ENCODE data around the gene WNT3A. TPM values are rescaled to one million over a fixed set of nuclear protein-coding genes. Genes with fewer than 3 reads are reported as not detected.

The WNT3A gene
- total RNA-seq, 1 donor = not detected

GRCh38 chr1:228048120-228048519 lies 41.3 kb downstream of the WNT3A start:
- no peak for DNase-seq (ENCODE audit: low read depth)
- H3K4me3 ChIP-seq (ENCODE audit: low read depth, low read length) = no peak overlapping the region
- TF ChIP-seq, protein P1, sequence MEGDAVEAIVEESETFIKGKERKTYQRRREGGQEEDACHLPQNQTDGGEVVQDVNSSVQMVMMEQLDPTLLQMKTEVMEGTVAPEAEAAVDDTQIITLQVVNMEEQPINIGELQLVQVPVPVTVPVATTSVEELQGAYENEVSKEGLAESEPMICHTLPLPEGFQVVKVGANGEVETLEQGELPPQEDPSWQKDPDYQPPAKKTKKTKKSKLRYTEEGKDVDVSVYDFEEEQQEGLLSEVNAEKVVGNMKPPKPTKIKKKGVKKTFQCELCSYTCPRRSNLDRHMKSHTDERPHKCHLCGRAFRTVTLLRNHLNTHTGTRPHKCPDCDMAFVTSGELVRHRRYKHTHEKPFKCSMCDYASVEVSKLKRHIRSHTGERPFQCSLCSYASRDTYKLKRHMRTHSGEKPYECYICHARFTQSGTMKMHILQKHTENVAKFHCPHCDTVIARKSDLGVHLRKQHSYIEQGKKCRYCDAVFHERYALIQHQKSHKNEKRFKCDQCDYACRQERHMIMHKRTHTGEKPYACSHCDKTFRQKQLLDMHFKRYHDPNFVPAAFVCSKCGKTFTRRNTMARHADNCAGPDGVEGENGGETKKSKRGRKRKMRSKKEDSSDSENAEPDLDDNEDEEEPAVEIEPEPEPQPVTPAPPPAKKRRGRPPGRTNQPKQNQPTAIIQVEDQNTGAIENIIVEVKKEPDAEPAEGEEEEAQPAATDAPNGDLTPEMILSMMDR (IDR thresholded peaks at IDR 0.05; ENCODE audit: insufficient read depth, low read depth, low read length) = no peak

GRCh38 chr1:228048659-228049298 lies 42.0 kb downstream of the WNT3A start:
- no peak for DNase-seq (ENCODE audit: low read depth)
- TF ChIP-seq, protein P1 (IDR thresholded peaks at IDR 0.05; ENCODE audit: insufficient read depth, low read depth, low read length) = no peak
- no peak overlapping the region for H3K4me3 ChIP-seq (ENCODE audit: low read depth, low read length)

GRCh38 chr1:228050571-228051231 lies 43.9 kb downstream of the WNT3A start:
- no peak for DNase-seq (ENCODE audit: low read depth)
- H3K4me3 ChIP-seq (ENCODE audit: low read depth, low read length) = no peak overlapping the region
- TF ChIP-seq, protein P1 (IDR thresholded peaks at IDR 0.05; ENCODE audit: insufficient read depth, low read depth, low read length) = no peak

- no peak for DNase-seq (ENCODE audit: low read depth)
- no peak overlapping the region for H3K4me3 ChIP-seq (ENCODE audit: low read depth, low read length)
- TF ChIP-seq, protein P1 (IDR thresholded peaks at IDR 0.05; ENCODE audit: insufficient read depth, low read depth, low read length) = no peak
These were observed 51.6 kb downstream of the WNT3A start for GRCh38 chr1:228058172-228058948.

GRCh38 chr1:228058949-228059633 lies 52.3 kb downstream of the WNT3A start:
- DNase-seq (ENCODE audit: low read depth) = no peak
- TF ChIP-seq, protein P1 (IDR thresholded peaks at IDR 0.05; ENCODE audit: insufficient read depth, low read depth, low read length) = no peak
- no peak overlapping the region for H3K4me3 ChIP-seq (ENCODE audit: low read depth, low read length)

DNA sequence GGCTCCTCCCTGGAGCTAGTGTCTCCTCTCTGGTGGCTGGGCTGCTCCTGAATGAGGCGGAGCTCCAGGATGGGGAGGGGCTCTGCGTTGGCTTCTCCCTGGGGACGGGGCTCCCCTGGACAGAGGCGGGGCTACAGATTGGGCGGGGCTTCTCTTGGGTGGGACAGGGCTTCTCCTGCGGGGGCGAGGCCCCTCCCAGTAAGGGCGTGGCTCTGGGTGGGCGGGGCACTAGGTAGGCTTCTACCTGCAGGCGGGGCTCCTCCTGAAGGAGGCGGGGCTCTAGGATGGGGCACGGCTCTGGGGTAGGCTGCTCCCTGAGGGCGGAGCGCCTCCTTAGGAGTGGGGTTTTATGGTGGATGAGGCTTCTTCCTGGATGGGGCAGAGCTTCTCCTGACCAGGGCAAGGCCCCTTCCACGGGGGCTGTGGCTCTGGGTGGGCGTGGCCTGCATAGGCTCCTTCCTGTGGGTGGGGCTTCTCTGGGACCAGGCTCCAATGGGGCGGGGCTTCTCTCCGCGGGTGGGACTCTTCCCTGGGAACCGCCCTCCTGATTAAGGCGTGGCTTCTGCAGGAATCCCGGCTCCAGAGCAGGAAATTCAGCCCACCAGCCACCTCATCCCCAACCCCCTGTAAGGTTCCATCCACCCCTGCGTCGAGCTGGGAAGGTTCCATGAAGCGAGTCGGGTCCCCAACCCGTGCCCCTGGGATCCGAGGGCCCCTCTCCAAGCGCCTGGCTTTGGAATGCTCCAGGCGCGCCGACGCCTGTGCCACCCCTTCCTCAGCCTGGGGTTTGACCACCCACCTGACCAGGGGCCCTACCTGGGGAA lies 53.0 kb downstream of the WNT3A start:
- H3K4me3 ChIP-seq (ENCODE audit: low read depth, low read length) = peak overlapping the region; percentile 42
- TF ChIP-seq, protein P1 (IDR thresholded peaks at IDR 0.05; ENCODE audit: insufficient read depth, low read depth, low read length) = no peak
- DNase-seq (ENCODE audit: low read depth) = peak; percentile 21

Data from fibroblast of villous mesenchyme (primary cell).